ENCODE results near the gene DDX10.

GRCh38 chr11:108786281-108786990 is 121.6 kb downstream of the DDX10 start:
- TF ChIP-seq, protein P1, sequence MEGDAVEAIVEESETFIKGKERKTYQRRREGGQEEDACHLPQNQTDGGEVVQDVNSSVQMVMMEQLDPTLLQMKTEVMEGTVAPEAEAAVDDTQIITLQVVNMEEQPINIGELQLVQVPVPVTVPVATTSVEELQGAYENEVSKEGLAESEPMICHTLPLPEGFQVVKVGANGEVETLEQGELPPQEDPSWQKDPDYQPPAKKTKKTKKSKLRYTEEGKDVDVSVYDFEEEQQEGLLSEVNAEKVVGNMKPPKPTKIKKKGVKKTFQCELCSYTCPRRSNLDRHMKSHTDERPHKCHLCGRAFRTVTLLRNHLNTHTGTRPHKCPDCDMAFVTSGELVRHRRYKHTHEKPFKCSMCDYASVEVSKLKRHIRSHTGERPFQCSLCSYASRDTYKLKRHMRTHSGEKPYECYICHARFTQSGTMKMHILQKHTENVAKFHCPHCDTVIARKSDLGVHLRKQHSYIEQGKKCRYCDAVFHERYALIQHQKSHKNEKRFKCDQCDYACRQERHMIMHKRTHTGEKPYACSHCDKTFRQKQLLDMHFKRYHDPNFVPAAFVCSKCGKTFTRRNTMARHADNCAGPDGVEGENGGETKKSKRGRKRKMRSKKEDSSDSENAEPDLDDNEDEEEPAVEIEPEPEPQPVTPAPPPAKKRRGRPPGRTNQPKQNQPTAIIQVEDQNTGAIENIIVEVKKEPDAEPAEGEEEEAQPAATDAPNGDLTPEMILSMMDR (IDR thresholded peaks at IDR 0.05; ENCODE audit: low read depth, low read length, poor library complexity, severe bottlenecking), result no peak
- TF ChIP-seq EZH2phosphoT487 (IDR thresholded peaks at IDR 0.05; ENCODE audit: borderline replicate concordance, low read length), result no peak

All from DOHH2 (cell line).